ENCODE data around the gene NOB1.
"Not testable (repeated sequence)": the region's sequence is repeated elsewhere in the genome, so short reads cannot be mapped to it uniquely, and the experiment has no call there.

Gene NOB1

DNA sequence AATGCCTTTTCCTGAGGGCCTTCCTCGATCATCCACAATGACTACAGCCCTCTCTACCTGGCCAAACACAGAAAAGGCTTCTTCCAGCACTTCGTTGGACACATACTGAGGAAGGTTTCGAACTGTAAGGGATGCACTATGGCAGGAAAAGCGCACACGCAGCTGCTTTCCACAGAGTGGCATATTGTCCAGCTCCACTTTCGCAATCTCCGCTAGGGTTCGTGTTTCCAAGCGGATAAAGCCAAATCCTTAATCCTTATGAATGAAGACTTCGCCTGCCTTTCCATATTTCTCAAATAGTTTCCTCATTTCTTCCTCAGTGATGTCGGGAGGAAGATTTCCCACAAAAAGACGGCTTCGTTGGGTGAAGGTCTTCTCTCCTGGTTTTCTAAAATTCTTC, 2.6 kb upstream of the NOB1 start:
- not testable (repeated sequence) for DNase-seq

DNA sequence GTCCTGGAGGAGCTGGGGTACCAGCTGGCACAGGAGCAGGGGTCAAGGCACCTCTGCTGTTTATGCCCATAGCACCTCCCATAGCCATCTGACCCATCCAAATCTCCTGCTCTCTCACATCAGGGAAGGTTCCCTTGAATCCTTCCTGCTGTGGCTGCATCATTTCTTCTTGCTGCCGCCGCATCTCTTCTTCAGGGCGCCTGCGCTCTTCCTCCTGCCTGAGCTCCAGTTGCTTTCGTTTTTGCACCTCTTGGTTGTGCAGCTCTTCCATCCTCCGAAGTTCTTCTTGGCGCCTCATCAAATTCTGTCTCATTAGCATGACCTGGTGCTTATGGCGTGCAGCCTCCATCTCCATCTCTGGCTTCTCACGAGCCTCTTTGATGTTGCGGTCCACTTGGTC, 2.0 kb upstream of the NOB1 start:
- DNase-seq, result no peak

DNA sequence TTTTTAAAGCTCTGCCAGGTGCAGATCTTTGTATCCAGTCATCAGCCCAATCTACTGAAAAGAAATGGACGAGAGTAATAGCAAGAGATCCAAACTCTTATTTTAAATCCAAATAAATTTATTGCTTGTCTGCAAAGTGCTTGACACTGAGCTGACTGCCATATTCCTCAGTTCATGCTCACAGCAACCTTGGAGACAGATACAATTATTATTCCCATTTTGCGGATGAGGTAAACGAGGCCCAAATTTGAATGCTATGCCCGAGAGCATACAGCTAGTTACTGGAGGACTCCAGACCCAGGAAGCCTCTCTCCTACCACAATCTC, 620 bp downstream of the NOB1 start:
- DNase-seq, result no peak

DNA sequence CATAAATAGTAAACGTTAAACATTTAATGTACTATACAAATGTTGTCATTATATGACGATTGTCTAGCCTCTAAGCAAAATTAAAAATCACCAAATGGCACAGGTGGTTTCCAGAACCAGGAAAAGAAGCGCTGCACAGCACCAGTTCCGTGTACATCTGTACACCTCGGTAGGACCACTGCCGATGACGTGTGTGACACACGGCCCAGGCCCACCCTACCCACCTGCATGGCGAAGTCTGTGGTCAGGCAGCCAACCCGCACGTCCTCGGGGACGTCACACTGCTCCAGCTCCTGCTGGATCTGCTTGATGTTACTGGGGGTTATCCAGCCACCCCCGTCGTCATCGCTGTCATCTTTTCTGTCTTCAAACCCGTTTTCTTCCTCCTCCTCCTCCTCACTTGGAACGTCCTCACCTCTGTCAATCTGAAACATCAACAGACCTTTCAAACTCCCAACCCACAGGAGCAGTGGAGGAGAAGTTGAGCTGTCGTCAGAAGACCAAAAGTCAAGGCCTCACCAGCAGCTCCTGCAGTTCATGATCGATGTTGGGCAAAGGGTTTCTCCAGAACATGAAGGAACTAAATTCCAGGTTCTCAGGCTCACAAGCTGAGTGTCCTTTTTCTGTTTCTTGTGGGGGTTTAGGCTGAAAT, 5.9 kb downstream of the NOB1 start:
- DNase-seq, result no peak

DNA sequence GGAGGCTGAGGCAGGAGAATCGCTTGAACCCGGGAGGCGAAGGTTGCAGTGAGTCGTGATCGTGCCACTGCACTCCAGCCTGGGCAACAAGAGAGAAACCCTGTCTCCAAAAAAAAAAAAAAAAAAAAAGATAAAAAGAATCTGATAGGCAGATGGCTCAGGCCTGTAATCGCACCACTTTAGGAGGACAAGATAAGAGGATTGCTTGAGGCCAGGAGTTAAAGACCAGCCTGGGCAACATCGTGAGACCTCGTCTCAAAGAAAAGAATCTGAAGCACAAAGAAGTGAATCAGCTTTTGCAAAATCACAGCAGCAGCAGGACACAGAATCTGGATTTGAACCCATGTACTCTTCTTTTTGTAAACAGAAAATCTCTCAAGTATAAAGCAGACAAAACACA, 7.6 kb downstream of the NOB1 start:
- DNase-seq, result no peak

DNA sequence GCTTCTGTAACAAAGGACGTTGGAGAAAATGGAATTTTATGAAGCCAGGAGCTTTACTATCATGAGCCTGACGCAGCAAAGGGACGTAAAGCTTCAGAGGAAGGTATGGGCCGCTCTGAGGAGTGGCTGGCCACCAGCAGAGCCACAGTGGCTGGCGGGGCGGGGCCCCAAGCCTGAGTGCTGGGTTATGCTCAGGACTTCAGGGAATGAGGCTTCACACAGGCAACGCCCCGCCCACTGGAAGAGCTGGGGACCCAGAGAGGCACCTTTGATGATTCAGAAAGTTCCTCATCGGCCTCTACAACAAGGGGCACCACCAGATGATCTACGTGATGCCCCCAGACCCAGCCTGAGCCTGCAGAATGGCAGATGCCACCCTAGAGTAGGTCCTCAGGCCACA, 8.8 kb downstream of the NOB1 start:
- no peak for DNase-seq

DNA sequence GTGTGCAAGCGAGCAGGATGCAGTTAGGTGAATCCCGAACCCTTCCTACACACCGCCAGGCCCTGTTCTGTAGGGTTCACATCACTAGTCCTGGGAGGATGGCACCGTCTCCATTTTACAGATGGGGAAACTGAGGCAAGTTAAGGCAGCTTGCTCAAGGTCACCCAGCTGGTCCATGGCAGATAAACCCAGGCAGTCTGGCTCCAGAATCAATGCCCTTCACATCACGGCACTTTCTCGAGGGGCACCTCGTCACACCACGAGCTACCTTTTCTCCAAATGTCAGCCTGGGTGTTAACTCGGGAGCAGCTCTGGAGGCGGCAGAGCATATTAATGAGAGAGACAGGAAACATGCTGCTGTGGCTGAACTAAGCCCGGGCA, 9.5 kb downstream of the NOB1 start:
- no peak for DNase-seq

DNA sequence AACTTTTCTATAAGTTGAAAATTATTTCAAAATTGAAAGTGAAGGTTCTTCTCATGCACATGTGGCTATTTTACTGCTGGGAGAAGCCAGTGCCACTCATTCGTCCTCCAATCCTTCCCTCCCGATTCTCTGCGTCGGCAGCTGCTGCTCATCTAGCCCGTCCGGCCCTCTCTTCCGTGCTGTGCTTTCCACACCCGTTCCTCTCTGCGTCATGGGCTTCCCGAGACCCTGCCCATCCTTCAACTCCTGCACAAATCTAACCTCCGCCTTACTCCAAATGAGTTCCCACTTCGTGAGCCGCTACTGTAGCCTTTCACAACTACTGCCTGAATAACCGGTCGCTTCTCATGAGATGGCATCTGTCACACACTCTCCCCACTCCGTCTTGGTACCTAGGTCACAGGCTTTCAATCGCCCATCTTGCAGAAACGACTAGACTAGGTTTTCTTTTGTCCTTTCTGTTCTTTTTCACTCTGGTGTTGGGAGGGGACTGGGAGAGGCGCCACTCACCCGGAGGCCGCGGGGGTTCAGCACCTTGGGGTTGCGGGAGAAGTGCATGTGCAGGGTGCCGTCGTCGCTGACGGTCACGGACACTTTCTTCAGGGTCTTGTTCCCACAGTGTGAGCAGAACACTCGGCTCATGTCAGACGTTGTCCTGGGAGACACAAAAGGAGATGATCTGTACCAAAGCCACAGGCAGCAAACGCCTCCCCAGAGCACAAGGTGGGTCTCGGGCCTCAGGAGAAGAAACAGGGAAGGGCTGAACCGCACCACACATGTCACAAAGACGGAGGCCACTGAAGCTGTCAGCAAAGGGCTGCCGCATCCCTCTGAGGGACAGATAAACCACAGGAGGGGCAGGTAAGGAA, 10.1 kb downstream of the NOB1 start:
- DNase-seq, result no peak

DNA sequence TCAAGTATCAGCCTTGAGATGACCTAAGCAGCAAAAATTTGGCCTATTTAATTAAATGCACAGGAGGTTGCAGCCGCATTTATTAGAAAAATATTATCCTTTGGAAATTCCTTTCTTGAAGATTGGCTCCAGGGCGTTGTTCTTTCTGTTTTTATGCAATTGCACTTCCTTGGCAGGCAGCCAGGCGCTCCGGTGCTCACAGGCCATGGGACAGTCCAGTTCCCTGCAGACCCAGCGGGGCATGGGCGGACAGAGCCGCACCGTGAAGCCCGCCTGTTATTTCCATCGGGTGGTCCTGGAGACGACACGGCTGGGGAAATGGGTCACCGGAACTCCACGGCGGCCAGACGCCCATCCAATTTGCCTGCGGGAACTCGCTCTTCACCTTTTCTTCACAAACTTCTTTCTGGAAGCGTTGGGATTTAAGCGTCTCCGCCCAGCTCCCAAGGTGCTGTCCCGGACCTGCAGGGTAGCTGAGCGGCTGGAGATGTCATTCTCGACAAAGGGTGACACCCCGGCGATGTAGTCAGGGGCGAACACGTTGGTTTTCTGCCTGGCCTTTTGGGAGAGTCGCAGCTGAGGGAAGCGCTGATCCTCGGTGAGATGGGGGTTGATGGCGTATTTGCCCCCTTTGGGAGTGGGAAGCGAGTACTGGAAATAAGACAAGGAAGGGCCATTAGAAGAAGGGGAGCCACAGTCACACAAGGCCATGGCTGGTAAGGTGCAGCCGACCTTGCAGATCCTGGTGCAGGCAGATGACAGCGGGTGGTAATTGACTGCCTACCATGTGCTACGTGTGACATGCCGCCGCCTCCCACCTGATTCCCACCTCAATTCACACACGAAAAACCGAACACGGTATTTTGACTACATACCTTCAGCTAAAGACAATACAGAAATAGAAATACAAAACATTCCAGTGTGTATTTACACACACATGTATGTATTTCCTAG, 12.5 kb downstream of the NOB1 start:
- DNase-seq, result no peak

DNA sequence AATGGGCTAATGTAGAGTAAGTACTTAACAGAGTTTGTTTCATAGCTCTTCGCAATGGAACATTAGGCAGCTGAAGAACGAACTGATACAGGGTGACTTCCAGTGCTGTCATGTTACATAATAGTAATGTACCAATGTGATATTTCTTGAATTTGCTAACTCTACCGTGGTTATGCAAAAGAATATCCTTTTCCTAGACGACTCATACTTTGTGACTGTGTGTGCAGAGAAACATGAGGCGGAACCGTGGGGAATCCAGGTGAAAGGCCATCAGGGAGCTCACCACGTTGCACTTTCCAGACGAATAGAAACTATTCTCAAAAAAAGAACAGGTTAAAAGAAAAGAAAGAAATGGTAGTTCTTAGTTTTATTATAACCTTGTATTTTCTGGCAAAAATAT, 13.2 kb downstream of the NOB1 start:
- DNase-seq, result no peak

DNA sequence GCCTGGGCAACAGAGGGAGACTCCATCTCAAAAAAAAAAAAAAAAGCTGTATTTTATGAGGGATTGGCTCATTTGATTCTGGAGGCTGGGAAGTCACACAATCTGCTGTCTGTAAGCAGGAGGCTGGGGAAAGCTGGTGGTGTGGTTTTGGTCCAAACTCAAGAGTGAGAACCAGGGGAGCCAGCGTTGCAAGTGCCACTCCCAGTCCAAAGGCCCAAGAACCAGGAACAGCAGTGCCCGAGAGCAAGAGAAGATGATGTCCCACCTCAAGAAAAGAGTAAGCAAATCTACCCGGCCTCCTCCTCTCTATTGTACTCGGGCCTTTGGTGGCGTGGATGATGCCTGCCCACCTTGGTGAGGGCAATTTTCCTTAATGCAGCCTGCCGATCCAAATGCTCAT, 22.6 kb downstream of the NOB1 start:
- DNase-seq, result no peak

DNA sequence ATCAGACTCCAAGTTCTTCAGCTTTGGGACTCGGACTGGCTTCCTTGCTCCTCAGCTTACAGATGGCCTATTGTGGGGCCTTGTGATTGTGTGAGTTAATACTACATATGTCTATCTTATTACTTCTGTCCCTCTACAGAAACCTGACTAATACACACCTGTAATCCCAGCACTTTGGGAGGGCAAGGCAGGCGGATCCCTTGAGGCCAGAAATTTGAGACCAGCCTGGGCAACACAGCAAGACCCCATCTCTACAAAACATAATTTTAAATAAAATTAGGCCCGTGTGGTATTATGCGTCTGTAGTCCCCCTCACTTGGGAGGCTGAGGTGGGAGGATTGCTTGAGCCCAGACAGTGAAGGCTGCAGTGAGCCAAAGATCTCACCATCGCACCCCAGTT, 23.4 kb downstream of the NOB1 start:
- not testable (repeated sequence) for DNase-seq

DNA sequence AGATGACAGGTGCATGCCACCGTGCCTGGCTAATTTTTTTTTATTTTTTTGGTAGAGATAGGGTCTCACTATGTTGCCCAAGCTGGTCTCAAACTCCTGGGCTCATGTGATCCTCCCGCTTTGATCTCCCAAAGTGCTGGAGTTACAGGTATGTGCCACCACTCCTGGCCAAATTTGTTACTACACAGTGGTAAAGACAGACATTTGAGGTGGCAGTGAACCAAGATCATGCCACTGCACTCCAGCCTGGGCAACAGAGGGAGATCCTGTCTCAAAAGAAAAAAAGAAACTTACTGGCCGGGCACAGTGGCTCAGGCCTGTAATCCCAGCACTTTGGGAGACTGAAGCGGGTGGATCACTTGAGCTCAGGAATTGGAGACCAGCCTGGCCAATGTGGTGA, 25.7 kb downstream of the NOB1 start:
- DNase-seq, result not testable (repeated sequence)

DNA sequence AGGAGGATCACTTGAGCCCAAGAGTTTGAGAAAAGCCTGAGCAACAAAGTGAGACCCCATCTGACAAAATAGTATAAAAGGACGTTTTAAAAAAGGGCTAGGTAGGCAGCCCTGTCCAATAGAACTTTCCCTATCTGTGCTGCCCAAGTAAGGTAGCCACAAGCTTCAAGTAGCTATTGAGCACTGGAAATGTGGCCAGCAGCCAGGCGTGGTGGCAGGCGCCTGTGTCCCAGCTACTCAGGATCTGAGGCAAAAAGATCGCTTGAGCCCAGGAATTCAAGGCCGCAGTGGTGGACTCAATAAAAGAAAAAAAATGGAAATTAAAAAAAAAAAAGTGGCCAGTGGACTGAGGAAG, 26.8 kb downstream of the NOB1 start:
- no peak for DNase-seq

DNA sequence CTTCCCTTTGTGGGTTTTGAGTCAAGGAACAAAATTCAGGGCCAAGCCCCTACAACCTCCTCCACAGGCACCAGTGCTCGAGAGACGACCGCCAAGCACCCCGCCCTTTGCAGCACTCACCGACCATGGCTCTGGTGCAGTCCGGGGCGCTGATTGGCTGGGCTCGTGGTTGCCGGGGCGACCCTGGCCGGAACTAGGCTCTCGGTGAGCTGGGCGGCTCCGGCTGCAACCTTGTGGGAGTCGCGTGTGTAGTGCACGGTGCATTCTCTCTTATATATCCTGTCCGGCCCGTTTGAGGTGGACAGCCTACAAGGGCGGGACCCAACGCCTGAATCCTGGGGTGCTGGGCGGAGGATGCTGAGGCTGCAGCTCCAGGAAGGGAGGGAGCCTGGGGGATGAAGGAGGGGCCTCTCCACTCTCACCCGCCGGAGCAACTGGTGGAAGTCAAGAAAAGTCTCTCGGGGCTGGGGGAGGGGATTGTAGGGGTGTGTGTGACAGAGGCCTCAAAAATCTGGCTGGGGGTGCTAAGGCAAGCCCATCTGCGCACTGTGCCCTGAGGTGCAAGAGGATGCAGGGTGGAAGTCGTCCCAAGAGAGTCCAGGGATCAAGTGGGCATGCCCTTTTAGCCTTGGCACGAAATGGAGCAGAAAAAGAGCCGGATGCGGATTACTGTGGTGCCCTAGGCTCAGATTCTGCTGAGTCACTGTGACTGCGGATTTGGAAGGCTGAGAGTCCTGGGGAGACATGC, 28.2 kb downstream of the NOB1 start, which contains the start of gene NQO1:
Gene NQO1, minus strand, starts transcription at position 248 of the 748 bp plus-strand sequence. Its CDS starts 121 bp downstream, at position 127.
- peak; percentile 87 to 88 for DNase-seq

DNA sequence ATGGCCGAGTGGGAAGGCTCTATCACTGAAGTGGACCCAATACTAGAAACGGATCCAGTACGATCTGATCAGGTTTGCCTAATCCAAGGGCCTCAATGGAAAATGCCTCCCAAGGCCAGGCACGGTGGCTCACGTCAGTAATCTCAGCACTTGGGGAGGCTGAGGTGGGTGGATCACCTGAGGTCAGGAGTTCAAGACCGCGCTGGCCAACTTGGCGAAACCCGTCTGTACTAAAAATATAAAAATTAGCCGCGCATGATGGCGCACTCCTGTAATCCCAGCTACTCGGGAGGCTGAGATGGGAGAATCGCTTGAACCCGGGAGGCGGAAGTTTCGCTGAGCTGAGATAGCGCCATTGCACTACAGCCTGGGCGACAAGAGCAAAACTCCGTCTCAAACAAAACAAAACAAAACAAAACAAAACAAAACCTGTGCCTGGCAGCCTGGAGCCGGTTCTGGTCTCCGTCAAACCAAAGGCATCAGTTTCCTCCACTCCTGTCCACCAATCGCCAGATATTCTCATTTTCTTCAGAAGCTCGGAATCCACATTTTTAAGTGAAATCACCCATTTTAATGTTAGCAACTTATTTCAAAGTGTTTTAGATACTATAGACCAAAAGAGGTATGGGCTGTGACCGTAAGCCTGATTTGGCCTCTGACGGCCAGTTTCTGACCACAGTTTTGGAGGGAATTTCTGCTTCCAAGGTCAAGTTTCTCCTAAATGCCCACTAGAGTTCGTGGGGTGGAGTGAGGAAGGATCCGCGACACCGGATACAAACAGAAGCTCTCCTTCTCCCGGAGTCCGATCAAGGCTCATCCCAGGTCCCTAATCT, 29.0 kb downstream of the NOB1 start:
- no peak for DNase-seq

DNA sequence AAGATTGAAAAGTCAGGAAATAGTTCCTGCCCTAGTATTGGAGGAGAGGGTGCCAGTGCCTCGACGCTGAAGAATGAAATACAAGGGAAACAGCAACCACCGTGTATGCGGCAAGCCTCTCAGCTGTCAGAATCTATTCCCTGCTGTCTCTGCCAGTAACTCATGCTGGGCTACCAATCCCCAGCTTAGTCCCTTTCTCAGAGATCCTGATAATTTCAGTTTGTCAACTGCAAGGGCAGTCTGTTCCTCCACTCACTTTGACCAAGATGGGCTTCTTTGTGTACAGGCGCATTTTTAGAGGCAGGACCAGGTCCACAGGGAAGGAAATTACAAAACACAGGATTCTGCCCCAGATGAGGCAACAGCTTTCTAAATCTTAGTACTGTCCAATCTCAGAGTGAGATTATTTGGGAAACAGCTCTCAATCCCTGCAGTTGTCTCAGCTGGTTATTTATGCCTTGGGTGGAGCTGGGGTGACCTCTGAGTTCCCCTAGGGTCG, 29.7 kb downstream of the NOB1 start:
- no peak for DNase-seq

DNA sequence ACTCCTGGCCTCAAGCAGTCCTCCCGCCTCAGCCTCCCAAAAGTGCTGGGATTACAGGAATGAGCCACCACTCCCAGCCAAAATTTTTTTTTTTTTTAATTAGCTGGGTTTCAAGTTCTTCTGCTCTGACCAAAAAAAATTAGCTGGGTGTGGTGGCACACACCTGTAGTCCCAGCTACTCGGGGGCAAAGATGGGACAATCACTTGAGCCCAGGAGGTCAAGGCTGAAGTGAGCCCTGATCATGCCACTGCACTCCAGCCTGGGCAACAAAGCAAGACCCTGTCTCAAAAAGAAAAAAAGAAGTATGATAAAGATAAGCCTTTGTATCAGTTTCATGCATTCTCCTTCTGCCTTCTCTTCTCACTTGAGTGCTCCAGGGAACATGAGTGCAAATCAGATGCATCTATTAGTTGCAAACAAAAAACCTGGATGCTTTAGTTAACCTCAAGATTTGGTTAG, 30.3 kb downstream of the NOB1 start:
- no peak for DNase-seq

DNA sequence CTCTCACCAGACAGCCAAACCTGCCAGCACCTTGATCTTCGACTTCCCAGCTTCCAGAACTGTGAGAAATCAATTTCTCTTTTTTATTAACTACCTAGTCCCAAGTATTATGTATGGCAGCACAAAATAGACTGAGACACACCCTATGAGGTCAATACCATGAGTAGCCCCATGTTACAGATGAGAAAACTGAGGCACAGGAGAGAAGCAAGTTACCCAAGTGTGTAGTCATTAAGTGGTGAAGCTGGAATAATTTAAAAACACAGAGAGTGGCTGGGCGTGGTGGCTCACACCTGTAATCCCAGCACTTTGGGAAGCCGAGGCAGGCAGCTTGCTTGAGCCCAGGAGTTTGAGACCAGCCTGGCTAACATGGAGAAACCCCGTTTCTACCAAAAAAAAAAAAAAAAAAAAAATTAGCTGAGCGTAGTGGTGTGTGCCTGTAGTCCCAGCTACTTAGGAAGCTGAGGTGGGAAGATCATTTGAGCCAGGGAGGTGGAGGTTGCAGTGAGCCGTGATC, 33.2 kb downstream of the NOB1 start:
- DNase-seq, result no peak

DNA sequence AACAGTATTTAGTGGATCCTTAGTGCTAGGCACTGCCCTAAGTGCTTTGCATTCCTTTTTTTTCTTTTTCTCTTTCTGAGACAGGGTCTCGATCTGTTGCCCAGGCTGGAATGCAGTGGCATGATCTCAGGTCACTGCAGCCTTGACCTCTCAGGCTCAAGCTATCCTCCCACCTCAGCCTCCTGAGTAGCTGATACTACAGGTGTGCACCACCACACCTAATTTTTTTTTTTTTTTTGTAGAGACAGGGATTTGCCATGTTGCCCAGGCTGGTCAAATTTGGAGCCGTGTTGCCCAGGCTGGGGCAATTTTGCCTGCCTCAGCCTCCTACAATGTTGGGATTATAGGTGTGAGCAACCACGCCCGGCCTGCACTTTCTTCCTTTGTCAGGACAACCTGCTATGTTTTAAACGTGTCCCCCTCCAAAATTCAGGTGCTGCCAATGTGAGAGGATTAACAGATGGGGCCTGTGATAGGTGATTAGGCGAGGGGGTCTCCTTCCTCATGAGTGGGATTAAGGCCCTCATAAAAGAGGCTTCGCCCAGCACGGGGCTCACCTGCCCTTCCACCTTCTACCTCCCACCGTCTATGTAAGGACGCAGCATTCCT, 33.8 kb downstream of the NOB1 start:
- DNase-seq, result no peak
